GM12878 (cell line): ENCODE results near the gene LPAR5.

Source experiments
- BRCA1 ChIP-seq: IDR thresholded peaks from 2 replicates; pipeline ENCODE4 v1.6.1; 2011; ENCODE audit warnings: low read depth, low read length, improper control_type of control experiment
- CTCF ChIP-seq, 3 experiments: IDR thresholded peaks in 2 of 3; conservative IDR thresholded peaks in 1 of 3; 2 replicates each; pipeline ENCODE4 v1.5.1; 2011; ENCODE audit warnings: low read depth in 3 of 3, low read length in 3 of 3, mild to moderate bottlenecking in 3 of 3, control low read depth in 2 of 3, moderate library complexity in 2 of 3, inconsistent platforms in 1 of 3, mixed read lengths in 1 of 3; ENCODE audit not compliant: control insufficient read depth in 2 of 3, insufficient read depth in 1 of 3; ENCODE audit errors: extremely low read depth in 1 of 3
- EZH2 ChIP-seq: IDR thresholded peaks from 2 replicates; pipeline ENCODE4 v1.6.1; 2012; ENCODE audit warnings: low read depth, mild to moderate bottlenecking, control low read depth, inconsistent platforms, low read length, borderline replicate concordance; ENCODE audit not compliant: control insufficient read depth
- RAD21 ChIP-seq: IDR thresholded peaks from 2 replicates; pipeline ENCODE4 v1.6.1; 2011; ENCODE audit warnings: mild to moderate bottlenecking, low read depth, low read length, moderate library complexity; ENCODE audit not compliant: insufficient read depth
- TARDBP ChIP-seq: IDR thresholded peaks from 2 replicates; pipeline ENCODE4 v1.6.1; 2016; ENCODE audit warnings: borderline replicate concordance

DNA sequence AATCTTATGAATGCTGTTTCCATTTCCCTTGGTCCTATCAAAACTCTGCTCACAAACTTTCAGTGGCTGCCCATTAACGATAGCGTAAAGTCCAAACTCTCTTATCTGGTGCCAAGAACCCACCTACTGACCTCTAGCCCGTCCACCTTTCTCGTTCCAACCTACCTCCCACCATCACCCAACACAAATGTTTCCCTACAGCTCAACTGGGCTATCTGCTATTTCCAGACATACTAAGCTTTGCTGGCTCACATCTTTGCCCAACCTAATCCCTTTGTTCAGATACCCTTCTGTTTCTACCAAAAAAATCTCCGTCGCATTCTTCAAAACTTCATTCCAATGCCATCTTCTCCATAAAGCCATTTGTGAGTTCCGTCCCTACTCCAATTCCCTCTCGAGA is 60.1 kb downstream of the LPAR5 start:
- TF ChIP-seq RAD21, result no peak
- TF ChIP-seq EZH2, result no peak
- TF ChIP-seq CTCF (IDR thresholded peaks at IDR 0.05 in 2 of 3, conservative IDR thresholded peaks at IDR 0.05 in 1 of 3; ENCODE audit: control insufficient read depth in 2 of 3, extremely low read depth in 1 of 3, insufficient read depth in 1 of 3, low read depth in 3 of 3, low read length in 3 of 3), result no peak
- TF ChIP-seq TARDBP, result no peak
- TF ChIP-seq BRCA1, result no peak
